Activated CD8-positive, alpha-beta memory T cell treated with anti-CD3 and anti-CD28 coated beads for 48 hours (primary cell): ENCODE data around the gene NPTX1.

Experiments
- DNase-seq, 3 experiments: peaks; one replicate each; pipeline ENCODE4 v3.0.0-alpha.2; 2020; ENCODE audit warnings: low read depth in 2 of 3, low spot score in 2 of 3

NPTX1 gene

GRCh38 chr17:80503921-80504320, 27.5 kb upstream of the NPTX1 start:
- no peak for DNase-seq

DNA sequence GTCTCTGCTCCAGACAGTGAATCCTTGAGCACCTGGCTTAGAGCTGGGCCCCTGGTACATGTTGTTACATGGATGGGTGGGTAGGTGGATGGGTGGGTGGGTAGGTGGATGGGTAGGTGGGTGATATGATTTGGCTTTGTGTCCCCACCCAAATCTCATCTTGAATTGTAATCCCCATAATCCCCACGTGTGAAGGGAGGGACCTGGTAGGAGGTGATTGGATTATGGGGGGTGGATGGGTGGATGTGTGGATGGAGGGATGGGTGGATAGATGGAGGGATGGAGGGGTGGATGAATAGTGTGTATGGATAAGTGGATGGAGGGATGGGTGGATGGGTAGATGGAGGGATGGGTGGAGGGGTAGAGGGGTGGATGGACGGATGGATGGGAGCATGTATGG, 26.6 kb upstream of the NPTX1 start:
- DNase-seq = no peak

GRCh38 chr17:80502578-80502877, 26.1 kb upstream of the NPTX1 start:
- no peak for DNase-seq

- no peak for DNase-seq
Observed at GRCh38 chr17:80501741-80502577, 25.6 kb upstream of the NPTX1 start.

- DNase-seq = no peak
Observed at GRCh38 chr17:80499961-80500665, 23.7 kb upstream of the NPTX1 start.

DNA sequence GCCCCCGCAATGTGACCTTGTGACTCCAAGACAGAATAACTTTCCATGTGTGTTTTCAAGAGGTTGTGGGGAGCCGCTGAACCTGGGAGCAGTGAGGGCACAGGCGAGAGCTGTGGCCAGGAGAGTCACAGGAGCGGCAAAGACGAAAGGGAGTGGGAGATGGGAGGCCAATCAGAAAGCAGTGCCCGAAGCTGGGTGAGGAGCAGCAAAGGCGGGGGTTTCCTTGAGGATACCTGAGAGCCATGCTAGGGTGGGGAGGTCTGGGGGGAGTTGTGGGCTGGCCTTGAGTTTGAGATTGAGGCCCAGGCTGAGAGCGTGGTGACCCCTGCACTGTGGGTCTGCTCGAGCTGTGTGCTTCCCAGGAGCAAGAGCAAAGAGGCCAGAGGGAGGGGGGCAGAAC, 23.2 kb upstream of the NPTX1 start:
- no peak for DNase-seq

DNA sequence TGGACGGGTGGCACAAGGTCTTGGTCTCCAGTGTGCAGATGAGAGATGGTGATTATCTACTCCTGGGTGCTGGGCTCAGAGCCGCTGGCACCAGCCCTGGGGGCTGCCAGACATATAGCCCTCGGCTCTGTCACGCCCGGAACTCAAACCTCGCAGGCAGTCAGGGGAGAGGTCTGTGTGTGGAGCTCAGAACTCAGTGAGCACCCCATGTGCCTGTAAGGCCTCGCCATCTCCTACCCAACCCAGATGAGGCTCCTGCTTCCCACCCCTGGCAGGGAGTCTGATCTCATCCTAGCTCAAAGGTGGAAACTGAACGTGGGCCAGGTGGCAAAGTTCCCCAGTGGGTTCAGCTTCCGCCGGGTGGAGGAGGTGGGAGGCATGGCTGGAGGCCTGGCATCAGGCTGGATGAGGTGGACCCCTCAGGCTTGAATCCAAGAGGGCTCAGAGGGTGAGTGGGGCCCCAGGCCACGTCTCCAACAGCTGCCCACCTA, 22.6 kb upstream of the NPTX1 start:
- no peak for DNase-seq

DNA sequence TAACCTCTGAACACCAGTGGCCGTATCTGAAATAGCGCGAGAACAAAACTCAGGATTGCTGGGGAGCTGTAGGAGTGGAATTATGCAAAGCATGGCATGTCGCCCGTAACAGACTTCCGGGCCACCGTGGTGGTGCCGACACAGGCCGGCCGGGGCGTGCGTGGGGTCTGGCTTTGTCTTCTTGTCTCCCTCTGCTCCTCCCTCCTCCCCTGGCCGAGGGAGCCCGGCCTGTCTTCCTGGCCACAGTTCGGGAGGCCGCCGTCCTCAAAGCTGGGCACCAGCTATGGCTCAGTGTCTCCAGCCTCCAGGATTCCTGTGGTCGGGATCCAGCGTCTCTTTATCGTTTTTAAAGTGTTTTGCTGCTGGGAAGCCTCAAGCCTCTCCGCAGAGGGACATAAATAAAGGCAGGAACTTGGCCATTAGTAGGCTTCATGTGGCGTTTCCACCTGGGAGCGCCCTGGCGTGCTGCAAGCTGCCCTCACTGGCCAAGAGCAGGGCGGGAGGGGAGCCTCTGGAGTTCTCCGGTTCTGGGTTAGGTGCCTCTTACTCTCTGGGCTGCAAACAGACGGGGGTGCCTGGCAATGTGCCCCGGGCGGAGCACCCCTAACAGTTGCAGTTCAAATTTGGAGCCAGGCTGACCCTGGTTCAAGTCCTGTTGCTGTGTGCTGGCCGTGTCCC, 22.0 kb upstream of the NPTX1 start:
- no peak for DNase-seq

- DNase-seq = no peak
Observed at GRCh38 chr17:80497726-80498241, 21.4 kb upstream of the NPTX1 start.

DNA sequence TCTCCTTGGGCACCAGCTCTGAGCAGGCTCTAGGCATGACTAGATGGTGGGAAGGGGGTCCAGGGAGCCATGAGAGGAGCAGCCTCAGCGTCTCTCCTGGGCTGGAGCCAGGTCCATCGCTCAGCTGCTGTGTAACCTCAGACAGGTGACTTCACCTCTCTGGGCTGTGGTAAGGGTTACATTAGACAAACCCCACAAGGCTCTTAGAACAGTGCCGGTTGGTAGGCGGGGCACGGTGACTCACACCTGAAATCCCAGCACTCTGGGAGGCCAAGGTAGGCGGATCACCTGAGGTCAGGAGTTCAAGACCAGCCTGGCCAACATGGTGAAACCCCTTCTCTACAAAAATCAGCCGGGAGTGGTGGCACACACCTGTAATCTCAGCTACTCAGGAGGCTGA, 18.1 kb upstream of the NPTX1 start:
- no peak for DNase-seq

GRCh38 chr17:80492343-80493136, 16.1 kb upstream of the NPTX1 start:
- DNase-seq = no peak

GRCh38 chr17:80491478-80492342, 15.3 kb upstream of the NPTX1 start:
- DNase-seq = no peak

GRCh38 chr17:80487511-80487910, 11.1 kb upstream of the NPTX1 start:
- DNase-seq = no peak

- DNase-seq = no peak
Observed at GRCh38 chr17:80486692-80487091, 10.3 kb upstream of the NPTX1 start.

GRCh38 chr17:80485846-80486245, 9.4 kb upstream of the NPTX1 start:
- DNase-seq = no peak

DNA sequence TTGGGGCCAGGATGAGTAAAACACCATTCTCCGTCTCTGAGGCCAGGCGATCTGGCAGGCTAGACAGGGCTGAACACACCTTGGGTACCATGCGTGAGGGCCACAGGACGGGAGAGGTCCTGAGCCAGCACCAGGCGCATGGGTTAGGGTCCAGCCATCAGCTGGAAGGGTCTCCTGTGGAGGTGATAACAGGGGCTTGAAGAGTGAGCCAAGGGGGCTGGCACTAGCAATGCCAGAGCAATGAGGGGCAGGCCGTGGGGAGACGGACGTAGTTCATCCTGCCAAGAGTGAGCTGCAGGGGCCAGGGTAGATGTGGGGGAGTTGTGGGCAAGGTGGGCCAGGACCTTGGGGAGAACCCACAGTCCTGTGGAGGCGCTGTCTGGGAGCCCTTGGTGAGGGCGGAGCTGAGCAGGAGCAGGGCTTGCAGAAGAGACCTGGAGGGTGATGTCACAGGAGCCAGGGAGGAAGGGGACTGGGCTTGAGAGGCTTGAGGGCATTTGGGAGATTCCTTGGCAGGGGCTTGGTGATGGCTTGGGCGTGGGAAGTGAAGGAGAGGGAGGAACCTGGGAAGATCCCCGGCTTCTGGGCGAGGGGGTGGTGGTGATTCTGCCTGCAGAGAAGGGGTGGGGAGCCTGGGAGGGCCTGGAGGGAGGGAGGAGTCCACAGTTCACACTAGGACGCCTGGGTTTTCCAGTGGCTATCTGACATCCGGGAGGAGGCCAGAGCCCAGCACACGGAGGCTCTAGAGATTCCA, 6.3 kb upstream of the NPTX1 start:
- DNase-seq = no peak

DNA sequence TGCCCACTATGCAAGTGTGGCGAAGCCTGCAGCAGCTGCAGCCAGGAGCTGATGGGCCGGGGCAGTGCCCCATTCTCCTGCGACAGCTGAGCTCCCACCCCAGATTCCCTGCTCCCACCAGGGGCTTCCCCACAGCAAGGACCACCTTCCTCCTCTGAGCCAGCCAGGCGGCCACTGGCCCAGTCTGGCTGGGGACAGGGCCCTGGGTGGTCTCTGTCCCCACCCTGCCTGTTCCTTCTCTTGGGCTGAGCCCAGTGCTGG, 5.6 kb upstream of the NPTX1 start:
- no peak for DNase-seq

GRCh38 chr17:80481284-80482057, 5.1 kb upstream of the NPTX1 start:
- no peak for DNase-seq

- DNase-seq = no peak
Observed at GRCh38 chr17:80480248-80480647, 3.8 kb upstream of the NPTX1 start.
